ENCODE results near the gene HELZ.

DNA sequence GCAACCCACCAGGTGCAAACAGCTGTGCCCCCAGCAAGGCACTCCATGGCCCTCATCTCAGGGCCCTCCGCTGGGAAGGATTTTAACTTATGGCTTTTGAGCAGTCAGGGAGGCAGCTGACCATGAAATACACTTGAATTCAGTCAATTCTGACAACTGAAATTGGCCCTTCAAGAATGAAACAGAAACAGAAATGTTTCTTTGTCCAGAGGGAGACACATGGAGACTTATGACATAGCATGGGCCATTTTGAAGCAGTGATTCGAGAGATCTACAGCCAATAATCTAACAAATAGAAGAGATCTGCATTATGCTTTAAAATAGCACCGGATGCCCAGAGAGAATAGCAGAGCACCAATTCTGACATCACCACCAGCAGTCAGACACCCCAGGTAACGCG is 193.2 kb downstream of the HELZ start:
- TF ChIP-seq, protein P1, sequence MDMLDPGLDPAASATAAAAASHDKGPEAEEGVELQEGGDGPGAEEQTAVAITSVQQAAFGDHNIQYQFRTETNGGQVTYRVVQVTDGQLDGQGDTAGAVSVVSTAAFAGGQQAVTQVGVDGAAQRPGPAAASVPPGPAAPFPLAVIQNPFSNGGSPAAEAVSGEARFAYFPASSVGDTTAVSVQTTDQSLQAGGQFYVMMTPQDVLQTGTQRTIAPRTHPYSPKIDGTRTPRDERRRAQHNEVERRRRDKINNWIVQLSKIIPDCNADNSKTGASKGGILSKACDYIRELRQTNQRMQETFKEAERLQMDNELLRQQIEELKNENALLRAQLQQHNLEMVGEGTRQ (IDR thresholded peaks at IDR 0.05): no peak
- TF ChIP-seq, protein P2, sequence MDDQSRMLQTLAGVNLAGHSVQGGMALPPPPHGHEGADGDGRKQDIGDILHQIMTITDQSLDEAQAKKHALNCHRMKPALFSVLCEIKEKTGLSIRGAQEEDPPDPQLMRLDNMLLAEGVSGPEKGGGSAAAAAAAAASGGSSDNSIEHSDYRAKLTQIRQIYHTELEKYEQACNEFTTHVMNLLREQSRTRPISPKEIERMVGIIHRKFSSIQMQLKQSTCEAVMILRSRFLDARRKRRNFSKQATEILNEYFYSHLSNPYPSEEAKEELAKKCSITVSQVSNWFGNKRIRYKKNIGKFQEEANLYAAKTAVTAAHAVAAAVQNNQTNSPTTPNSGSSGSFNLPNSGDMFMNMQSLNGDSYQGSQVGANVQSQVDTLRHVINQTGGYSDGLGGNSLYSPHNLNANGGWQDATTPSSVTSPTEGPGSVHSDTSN (IDR thresholded peaks at IDR 0.05): no peak
- no peak for TF ChIP-seq RFX5 (IDR thresholded peaks at IDR 0.05)
- TF ChIP-seq, protein P3, sequence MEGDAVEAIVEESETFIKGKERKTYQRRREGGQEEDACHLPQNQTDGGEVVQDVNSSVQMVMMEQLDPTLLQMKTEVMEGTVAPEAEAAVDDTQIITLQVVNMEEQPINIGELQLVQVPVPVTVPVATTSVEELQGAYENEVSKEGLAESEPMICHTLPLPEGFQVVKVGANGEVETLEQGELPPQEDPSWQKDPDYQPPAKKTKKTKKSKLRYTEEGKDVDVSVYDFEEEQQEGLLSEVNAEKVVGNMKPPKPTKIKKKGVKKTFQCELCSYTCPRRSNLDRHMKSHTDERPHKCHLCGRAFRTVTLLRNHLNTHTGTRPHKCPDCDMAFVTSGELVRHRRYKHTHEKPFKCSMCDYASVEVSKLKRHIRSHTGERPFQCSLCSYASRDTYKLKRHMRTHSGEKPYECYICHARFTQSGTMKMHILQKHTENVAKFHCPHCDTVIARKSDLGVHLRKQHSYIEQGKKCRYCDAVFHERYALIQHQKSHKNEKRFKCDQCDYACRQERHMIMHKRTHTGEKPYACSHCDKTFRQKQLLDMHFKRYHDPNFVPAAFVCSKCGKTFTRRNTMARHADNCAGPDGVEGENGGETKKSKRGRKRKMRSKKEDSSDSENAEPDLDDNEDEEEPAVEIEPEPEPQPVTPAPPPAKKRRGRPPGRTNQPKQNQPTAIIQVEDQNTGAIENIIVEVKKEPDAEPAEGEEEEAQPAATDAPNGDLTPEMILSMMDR (IDR thresholded peaks at IDR 0.05): no peak
- TF ChIP-seq RNF2 (IDR thresholded peaks at IDR 0.05; ENCODE audit: borderline replicate concordance, low read depth): no peak
- no peak for TF ChIP-seq MAZ (IDR thresholded peaks at IDR 0.05; ENCODE audit: borderline replicate concordance, low read depth, low read length)
- TF ChIP-seq BHLHE40 (IDR thresholded peaks at IDR 0.05; ENCODE audit: low read depth, low read length): no peak
- TF ChIP-seq RAD21 (conservative IDR thresholded peaks at IDR 0.05 in 1 of 2, IDR thresholded peaks at IDR 0.05 in 1 of 2): no peak
- TF ChIP-seq, protein P4, sequence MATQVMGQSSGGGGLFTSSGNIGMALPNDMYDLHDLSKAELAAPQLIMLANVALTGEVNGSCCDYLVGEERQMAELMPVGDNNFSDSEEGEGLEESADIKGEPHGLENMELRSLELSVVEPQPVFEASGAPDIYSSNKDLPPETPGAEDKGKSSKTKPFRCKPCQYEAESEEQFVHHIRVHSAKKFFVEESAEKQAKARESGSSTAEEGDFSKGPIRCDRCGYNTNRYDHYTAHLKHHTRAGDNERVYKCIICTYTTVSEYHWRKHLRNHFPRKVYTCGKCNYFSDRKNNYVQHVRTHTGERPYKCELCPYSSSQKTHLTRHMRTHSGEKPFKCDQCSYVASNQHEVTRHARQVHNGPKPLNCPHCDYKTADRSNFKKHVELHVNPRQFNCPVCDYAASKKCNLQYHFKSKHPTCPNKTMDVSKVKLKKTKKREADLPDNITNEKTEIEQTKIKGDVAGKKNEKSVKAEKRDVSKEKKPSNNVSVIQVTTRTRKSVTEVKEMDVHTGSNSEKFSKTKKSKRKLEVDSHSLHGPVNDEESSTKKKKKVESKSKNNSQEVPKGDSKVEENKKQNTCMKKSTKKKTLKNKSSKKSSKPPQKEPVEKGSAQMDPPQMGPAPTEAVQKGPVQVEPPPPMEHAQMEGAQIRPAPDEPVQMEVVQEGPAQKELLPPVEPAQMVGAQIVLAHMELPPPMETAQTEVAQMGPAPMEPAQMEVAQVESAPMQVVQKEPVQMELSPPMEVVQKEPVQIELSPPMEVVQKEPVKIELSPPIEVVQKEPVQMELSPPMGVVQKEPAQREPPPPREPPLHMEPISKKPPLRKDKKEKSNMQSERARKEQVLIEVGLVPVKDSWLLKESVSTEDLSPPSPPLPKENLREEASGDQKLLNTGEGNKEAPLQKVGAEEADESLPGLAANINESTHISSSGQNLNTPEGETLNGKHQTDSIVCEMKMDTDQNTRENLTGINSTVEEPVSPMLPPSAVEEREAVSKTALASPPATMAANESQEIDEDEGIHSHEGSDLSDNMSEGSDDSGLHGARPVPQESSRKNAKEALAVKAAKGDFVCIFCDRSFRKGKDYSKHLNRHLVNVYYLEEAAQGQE (IDR thresholded peaks at IDR 0.05): no peak
- TF ChIP-seq, protein P5, sequence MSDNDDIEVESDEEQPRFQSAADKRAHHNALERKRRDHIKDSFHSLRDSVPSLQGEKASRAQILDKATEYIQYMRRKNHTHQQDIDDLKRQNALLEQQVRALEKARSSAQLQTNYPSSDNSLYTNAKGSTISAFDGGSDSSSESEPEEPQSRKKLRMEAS (IDR thresholded peaks at IDR 0.05): no peak
- no peak for TF ChIP-seq POLR2A (IDR thresholded peaks at IDR 0.05; ENCODE audit: low read length)
- TF ChIP-seq PHF8 (IDR thresholded peaks at IDR 0.05; ENCODE audit: borderline replicate concordance, low read depth): no peak
